ENCODE data around the gene MED6. TPM values are rescaled to one million over a fixed set of nuclear protein-coding genes. Genes with fewer than 3 reads are reported as not detected.

The MED6 gene
- total RNA-seq, 1 experiment from 2014 or later, result 36.6 TPM

- H3K4me3 ChIP-seq, result no peak overlapping the region
- no peak for DNase-seq (ENCODE audit: low read depth in 1 of 2, low spot score in 2 of 2)
- H3K27ac ChIP-seq, result no peak overlapping the region
- H3K9me3 ChIP-seq (replicated peaks), result no peaks in the 10 kb centered on the region
- H3K27me3 ChIP-seq (replicated peaks), result no peaks in the 10 kb centered on the region
- H3K4me1 ChIP-seq (replicated peaks), result no peaks in the 10 kb centered on the region
- no peaks in the 10 kb centered on the region for H3K36me3 ChIP-seq
These were observed 24.5 kb upstream of the MED6 start for GRCh38 chr14:70624972-70625371.

- DNase-seq (ENCODE audit: low read depth in 1 of 2, low spot score in 2 of 2), result no peak
- Histone ChIP-seq H3K9me3 (replicated peaks) (no peaks in the 10 kb centered on the region), H3K27me3 (replicated peaks) (no peaks in the 10 kb centered on the region), H3K4me3 (no peak overlapping the region), H3K27ac (no peak overlapping the region), H3K4me1 (replicated peaks) (no peaks in the 10 kb centered on the region), H3K36me3 (no peaks in the 10 kb centered on the region)
These were observed 21.8 kb upstream of the MED6 start for GRCh38 chr14:70622111-70622712.

DNA sequence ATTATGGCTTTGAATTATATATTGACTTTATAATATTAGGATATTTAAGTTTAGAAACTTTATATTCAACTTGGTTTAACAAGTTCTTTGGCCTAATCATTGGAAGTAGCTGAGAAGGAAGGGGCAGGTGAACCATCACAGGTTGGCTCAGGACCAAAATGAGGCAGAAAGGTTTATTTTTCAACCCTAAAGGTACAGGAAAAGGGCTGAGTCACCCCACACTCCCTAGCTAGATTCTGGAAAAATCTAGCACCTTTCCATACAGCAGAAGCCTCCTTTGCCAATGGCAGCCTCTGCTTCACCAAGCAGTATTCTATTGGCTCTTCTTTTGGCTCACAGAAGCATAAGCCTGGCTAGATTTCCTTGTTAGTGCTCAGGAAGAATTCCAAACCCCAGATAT lies 19.3 kb upstream of the MED6 start:
- Histone ChIP-seq H3K27ac (no peak overlapping the region), H3K27me3 (replicated peaks) (no peaks in the 10 kb centered on the region; the same call in 1 of the 2 replicates), H3K4me3 (no peak overlapping the region), H3K9me3 (replicated peaks) (no peaks in the 10 kb centered on the region), H3K4me1 (replicated peaks) (no peaks in the 10 kb centered on the region), H3K36me3 (no peaks in the 10 kb centered on the region)
- DNase-seq (ENCODE audit: low read depth in 1 of 2, low spot score in 2 of 2), result no peak

GRCh38 chr14:70618314-70618713 lies 17.9 kb upstream of the MED6 start:
- H3K27ac ChIP-seq, result no peak overlapping the region
- no peaks in the 10 kb centered on the region for H3K4me1 ChIP-seq (replicated peaks)
- DNase-seq (ENCODE audit: low read depth in 1 of 2, low spot score in 2 of 2), result no peak
- no peaks in the 10 kb centered on the region for H3K9me3 ChIP-seq (replicated peaks)
- no peaks in the 10 kb centered on the region for H3K36me3 ChIP-seq
- no peak overlapping the region for H3K4me3 ChIP-seq
- H3K27me3 ChIP-seq (replicated peaks), result no peaks in the 10 kb centered on the region; the same call in 1 of the 2 replicates

DNA sequence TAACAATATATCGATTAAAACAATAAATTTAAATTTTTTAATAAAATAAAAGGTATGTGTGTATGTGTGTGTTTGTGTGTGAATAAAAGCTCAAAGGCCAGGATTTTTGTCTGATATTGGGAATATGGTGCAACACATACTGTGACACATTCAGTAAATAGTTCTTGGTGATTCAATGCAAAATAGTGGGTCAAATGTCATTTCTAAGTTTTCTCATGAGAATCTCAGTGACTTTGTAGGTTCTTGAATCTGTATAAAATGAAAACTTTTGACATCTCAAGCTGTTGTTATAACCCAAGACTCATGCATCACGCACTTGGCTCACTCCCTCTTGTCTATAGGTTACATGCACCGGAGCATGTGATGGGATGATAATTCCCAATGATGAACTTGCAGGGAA lies 16.2 kb upstream of the MED6 start:
- no peak for DNase-seq (ENCODE audit: low read depth in 1 of 2, low spot score in 2 of 2)
- Histone ChIP-seq H3K27me3 (replicated peaks) (no peaks in the 10 kb centered on the region; the same call in 1 of the 2 replicates), H3K9me3 (replicated peaks) (no peaks in the 10 kb centered on the region), H3K4me1 (replicated peaks) (no peaks in the 10 kb centered on the region), H3K4me3 (no peak overlapping the region), H3K27ac (no peak overlapping the region), H3K36me3 (no peaks in the 10 kb centered on the region)

DNA sequence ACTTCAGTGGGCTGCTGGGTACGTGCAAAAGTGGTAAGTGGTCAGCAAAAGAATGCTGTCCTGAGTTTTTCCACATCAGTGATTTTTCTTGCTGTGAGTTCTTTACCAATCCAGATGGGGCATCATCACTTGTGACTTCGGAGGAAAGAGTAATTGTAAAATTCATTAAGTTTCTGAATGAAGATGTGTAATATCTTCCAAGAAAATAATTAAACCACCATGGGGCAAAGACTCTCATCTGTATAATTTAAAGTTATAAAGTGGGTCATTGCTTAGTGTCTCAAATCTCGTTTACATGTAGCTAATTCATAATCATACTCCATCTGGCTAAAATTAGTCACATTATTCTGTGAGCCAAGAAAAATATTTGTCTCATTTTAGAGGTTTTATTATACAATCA lies 10.8 kb upstream of the MED6 start:
- Histone ChIP-seq H3K9me3 (replicated peaks) (no peaks in the 10 kb centered on the region), H3K27ac (no peak overlapping the region), H3K4me1 (replicated peaks) (no peaks in the 10 kb centered on the region), H3K4me3 (no peak overlapping the region), H3K27me3 (replicated peaks) (peaks cover 5% of the 10 kb centered on the region; the same call in 1 of the 2 replicates), H3K36me3 (no peaks in the 10 kb centered on the region)
- DNase-seq (ENCODE audit: low read depth in 1 of 2, low spot score in 2 of 2), result no peak

DNA sequence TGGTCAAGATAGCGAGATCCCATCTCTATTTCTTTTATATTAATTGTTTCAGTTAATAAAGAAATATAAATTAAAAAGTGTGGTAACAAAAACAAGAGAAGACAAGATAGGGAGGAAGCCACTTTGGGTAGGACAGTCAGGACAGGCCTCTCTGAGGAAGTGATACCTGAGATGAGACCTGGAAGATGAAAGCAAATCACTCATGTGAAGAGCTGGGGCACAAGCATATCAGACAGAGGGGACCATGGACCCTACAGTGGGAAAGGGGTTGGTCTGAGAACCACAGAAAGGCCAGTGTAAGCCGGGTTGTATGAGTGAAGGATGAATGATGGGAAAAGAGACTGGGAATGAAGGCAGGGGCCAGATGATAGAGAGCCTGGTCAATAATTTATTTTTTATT lies 1.8 kb upstream of the MED6 start:
- H3K4me3 ChIP-seq, result no peak overlapping the region
- no peaks in the 10 kb centered on the region for H3K27me3 ChIP-seq (replicated peaks)
- no peaks in the 10 kb centered on the region for H3K36me3 ChIP-seq
- H3K4me1 ChIP-seq (replicated peaks), result peaks cover 10% of the 10 kb centered on the region
- no peak for DNase-seq (ENCODE audit: low read depth in 1 of 2, low spot score in 2 of 2)
- no peak overlapping the region for H3K27ac ChIP-seq
- no peaks in the 10 kb centered on the region for H3K9me3 ChIP-seq (replicated peaks)

GRCh38 chr14:70601162-70601561 lies 707 bp upstream of the MED6 start:
- Histone ChIP-seq H3K4me3 (peak overlapping the region; percentile 63), H3K27ac (peak overlapping the region; percentile 44), H3K36me3 (peaks cover 3% of the 10 kb centered on the region; the same call in 1 of the 2 replicates), H3K9me3 (replicated peaks) (no peaks in the 10 kb centered on the region), H3K4me1 (replicated peaks) (peaks cover 10% of the 10 kb centered on the region), H3K27me3 (replicated peaks) (no peaks in the 10 kb centered on the region)
- no peak for DNase-seq (ENCODE audit: low read depth in 1 of 2, low spot score in 2 of 2)

- Histone ChIP-seq H3K36me3 (peaks cover 19% of the 10 kb centered on the region), H3K4me3 (peak overlapping the region; percentile 63), H3K9me3 (replicated peaks) (no peaks in the 10 kb centered on the region), H3K4me1 (replicated peaks) (peaks cover 10% of the 10 kb centered on the region), H3K27me3 (replicated peaks) (no peaks in the 10 kb centered on the region), H3K27ac (no peak overlapping the region)
- no peak for DNase-seq (ENCODE audit: low read depth in 1 of 2, low spot score in 2 of 2)
These were observed 1.1 kb downstream of the MED6 start for GRCh38 chr14:70599345-70599744.

DNA sequence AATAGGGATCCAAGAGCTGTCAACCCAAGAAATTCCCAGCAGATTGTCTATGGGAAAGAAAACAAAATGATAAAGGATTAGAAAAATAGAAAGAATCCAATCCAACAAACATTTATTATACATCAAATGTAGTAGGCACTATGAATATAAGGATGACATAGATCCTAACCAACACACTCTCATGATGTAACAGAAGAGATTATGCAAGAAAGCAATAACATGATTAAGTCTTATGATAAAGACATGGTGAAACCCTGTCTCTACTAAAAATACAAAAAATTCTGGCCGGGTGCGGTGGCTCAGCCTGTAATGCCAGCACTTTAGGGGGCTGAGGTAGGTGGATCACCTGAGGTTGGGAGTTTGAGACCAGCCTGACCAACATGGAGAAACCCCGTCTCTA lies 2.7 kb downstream of the MED6 start:
- Histone ChIP-seq H3K27me3 (replicated peaks) (no peaks in the 10 kb centered on the region), H3K36me3 (peaks cover 35% of the 10 kb centered on the region), H3K27ac (no peak overlapping the region), H3K9me3 (replicated peaks) (no peaks in the 10 kb centered on the region), H3K4me3 (no peak overlapping the region), H3K4me1 (replicated peaks) (peaks cover 10% of the 10 kb centered on the region)
- DNase-seq (ENCODE audit: low read depth in 1 of 2, low spot score in 2 of 2), result no peak

- Histone ChIP-seq H3K27ac (no peak overlapping the region), H3K4me3 (no peak overlapping the region), H3K27me3 (replicated peaks) (no peaks in the 10 kb centered on the region), H3K36me3 (peaks cover 55% of the 10 kb centered on the region), H3K9me3 (replicated peaks) (no peaks in the 10 kb centered on the region), H3K4me1 (replicated peaks) (peaks cover 6% of the 10 kb centered on the region)
- no peak for DNase-seq (ENCODE audit: low read depth in 1 of 2, low spot score in 2 of 2)
These were observed 4.8 kb downstream of the MED6 start for GRCh38 chr14:70595443-70596185.

- H3K36me3 ChIP-seq, result peaks cover 64% of the 10 kb centered on the region
- H3K27ac ChIP-seq, result no peak overlapping the region
- no peak for DNase-seq (ENCODE audit: low read depth in 1 of 2, low spot score in 2 of 2)
- H3K4me3 ChIP-seq, result no peak overlapping the region
- no peaks in the 10 kb centered on the region for H3K27me3 ChIP-seq (replicated peaks)
- H3K4me1 ChIP-seq (replicated peaks), result peaks cover 4% of the 10 kb centered on the region
- no peaks in the 10 kb centered on the region for H3K9me3 ChIP-seq (replicated peaks)
These were observed 6.0 kb downstream of the MED6 start for GRCh38 chr14:70594461-70594860.

- H3K36me3 ChIP-seq, result peaks cover 68% of the 10 kb centered on the region
- H3K27ac ChIP-seq, result no peak overlapping the region
- no peaks in the 10 kb centered on the region for H3K27me3 ChIP-seq (replicated peaks)
- H3K9me3 ChIP-seq (replicated peaks), result no peaks in the 10 kb centered on the region
- DNase-seq (ENCODE audit: low read depth in 1 of 2, low spot score in 2 of 2), result no peak
- no peaks in the 10 kb centered on the region for H3K4me1 ChIP-seq (replicated peaks)
- H3K4me3 ChIP-seq, result no peak overlapping the region
These were observed 15.2 kb downstream of the MED6 start for GRCh38 chr14:70585231-70585630.

- Histone ChIP-seq H3K4me3 (no peak overlapping the region), H3K9me3 (replicated peaks) (no peaks in the 10 kb centered on the region), H3K27me3 (replicated peaks) (no peaks in the 10 kb centered on the region), H3K36me3 (peaks cover 22% of the 10 kb centered on the region), H3K4me1 (replicated peaks) (no peaks in the 10 kb centered on the region), H3K27ac (no peak overlapping the region)
- no peak for DNase-seq (ENCODE audit: low read depth in 1 of 2, low spot score in 2 of 2)
These were observed 23.6 kb downstream of the MED6 start for GRCh38 chr14:70576891-70577290.

Measured in SJSA1 (cell line).